Transverse colon (tissue), 4 donors: ENCODE measurements around the gene TNFAIP3. TPM values are rescaled to one million over a fixed set of nuclear protein-coding genes. Genes with fewer than 3 reads are reported as not detected.

ENCODE experiments used
- DNase-seq: peaks from one replicate; pipeline ENCODE4 v3.0.0-alpha.2; 2019
- H3K27ac ChIP-seq, 4 donors: fragments of 200-600 bp; sonication (generic); 2 replicates each; pipeline ENCODE4 v1.5.1; 2016 to 2018; ENCODE audit warnings: inconsistent platforms in 4 of 4
- H3K27me3 ChIP-seq: fragments of 200-600 bp; sonication (generic); 2 replicates; pipeline ENCODE4 v1.5.1; 2017; ENCODE audit warnings: inconsistent platforms
- H3K36me3 ChIP-seq, 4 donors: fragments of 200-600 bp; sonication (generic); 2 replicates each; pipeline ENCODE4 v1.5.1; 2017 to 2019; ENCODE audit warnings: inconsistent platforms in 4 of 4
- H3K4me1 ChIP-seq, 4 donors: fragments of 200-600 bp; sonication (generic); 2 replicates each; pipeline ENCODE4 v1.5.1; 2017 to 2020; ENCODE audit warnings: inconsistent platforms in 4 of 4
- H3K4me3 ChIP-seq, 4 donors: fragments of 200-600 bp; sonication (generic); 1 replicate in 1 of 4; 2 replicates in 3 of 4; pipeline versions ENCODE4 v1.5.1 to v1.6.1; 2017 to 2019; ENCODE audit warnings: inconsistent platforms in 4 of 4
- H3K9me3 ChIP-seq, 2 donors: fragments of 200-600 bp; sonication (generic); 2 replicates each; pipeline ENCODE4 v1.5.1; 2017 to 2019; ENCODE audit warnings: inconsistent platforms in 2 of 2
- CTCF ChIP-seq, 5 experiments: fragments of 200-600 bp in 3 of 5; fragments of 450-650 bp in 2 of 5; sonication (generic) in 3 of 5; IDR thresholded peaks; 1 replicate in 2 of 5; 2 replicates in 3 of 5; pipeline ENCODE4 v1.5.1; 2016 to 2017; ENCODE audit warnings: antibody characterized with exemption in 5 of 5, inconsistent platforms in 3 of 5, mild to moderate bottlenecking in 2 of 5, moderate library complexity in 1 of 5
- EP300 ChIP-seq: sonication (generic); formaldehyde crosslinking; IDR thresholded peaks from one replicate; pipeline ENCODE4 v1.6.1; 2017; ENCODE audit warnings: antibody characterized with exemption, low read depth
- POLR2A ChIP-seq: fragments of 450-650 bp; IDR thresholded peaks from one replicate; pipeline ENCODE4 v1.6.1; 2016; ENCODE audit warnings: antibody characterized with exemption, mild to moderate bottlenecking, moderate library complexity
- POLR2AphosphoS5 ChIP-seq, 3 donors: sonication (generic); formaldehyde crosslinking; IDR thresholded peaks; one replicate each; pipeline ENCODE4 v1.6.1; 2016; ENCODE audit warnings: antibody characterized with exemption in 3 of 3
- WGBS, 2 donors: methylation state at CpG; one replicate each; pipeline ENCODE4 v1.1.5; 2018; ENCODE audit warnings: low coverage in 1 of 2; 5-methylcytosine and 5-hydroxymethylcytosine counted together
- in situ Hi-C, 4 donors: fragments of 200-750 bp; cut with MboI; loops; one replicate each; pipeline versions ENCODE4 v1.15.0 to v1.15.1; 2017; ENCODE audit warnings: low sequenced_read_pairs in 3 of 4, low pct_ligation_motif_present in 1 of 4, low pct_unique_long_range_greater_than_20kb in 1 of 4
- intact Hi-C: fragments of 100-400 bp; cut with DNase I; formaldehyde crosslinking; loops from one replicate; pipeline ENCODE4 v1.15.1; 2023; ENCODE audit warnings: low total_unique reads
- total RNA-seq, 4 donors: library from RNA; depleted of rRNA; stranded (reverse); fragments of >200 nt; gene quantifications; one replicate each; pipeline ENCODE4 v1.1.0, GENCODE V29; 2016

TNFAIP3 gene
- total RNA-seq, 4 donors from 2014 or later: 21.4 to 46.8 (median 36.3) TPM

GRCh38 chr6:137903933-137904821 lies 37.1 kb downstream of the TNFAIP3 start:
- Histone ChIP-seq H3K9me3 (no peaks in the 10 kb centered on the region), H3K27ac (no peak overlapping the region)
- 84% methylated on average over 8 to 12 of the region's 12 CpGs for WGBS, 2 donors

DNA sequence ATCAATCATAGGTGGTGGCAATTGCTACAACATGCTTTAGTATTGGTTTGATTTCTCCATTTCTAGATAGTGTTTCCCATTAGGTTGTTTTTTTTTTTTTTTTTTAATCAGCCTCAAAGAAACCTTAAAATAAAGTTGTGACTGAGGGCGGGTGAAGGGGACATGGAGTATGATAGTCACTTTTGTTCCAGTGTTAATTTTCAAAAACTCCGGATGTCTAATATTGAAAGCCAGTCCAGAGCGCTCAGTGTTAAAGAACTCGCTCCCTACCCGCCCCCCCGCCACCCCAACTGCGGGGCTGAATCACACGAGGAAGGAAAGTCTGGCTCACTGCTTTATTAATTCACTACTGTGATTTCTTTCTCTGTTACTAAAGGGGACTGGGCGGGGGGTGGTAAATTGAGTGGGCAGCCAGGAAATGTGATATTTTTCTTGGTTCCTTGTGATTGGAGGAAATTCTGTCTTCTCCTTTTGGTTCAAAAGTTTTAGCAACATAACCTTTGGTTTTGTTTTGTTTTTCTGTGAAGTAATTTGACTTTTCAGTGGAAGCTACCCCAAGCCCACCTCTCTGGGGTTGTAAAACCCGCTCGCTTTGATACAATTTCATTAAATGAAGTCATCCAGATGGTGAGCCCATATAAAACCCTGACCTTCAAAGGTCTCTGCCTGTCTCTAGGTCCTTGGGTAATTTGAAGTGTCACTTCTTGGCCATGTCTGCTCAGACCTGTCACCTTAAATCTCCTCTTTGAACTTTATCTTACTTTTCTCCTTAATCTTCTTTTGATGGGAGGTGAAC lies 38.0 kb downstream of the TNFAIP3 start:
- no peak overlapping the region for H3K4me3 ChIP-seq
- H3K36me3 ChIP-seq: no peaks in the 10 kb centered on the region
- intact Hi-C loops (no loop called here), in situ Hi-C loops (no loop called here)
- H3K4me1 ChIP-seq: peaks cover 0 to 5% (median 0%) of the 10 kb centered on the region in 4 donors
- no peaks in the 10 kb centered on the region for H3K9me3 ChIP-seq
- 39 to 61% methylated on average over 7 to 11 of the region's 11 CpGs for WGBS, 2 donors
- TF ChIP-seq POLR2A (no peak), EP300 (no peak), POLR2AphosphoS5 (IDR thresholded peaks at IDR 0.05) (no peak), CTCF (IDR thresholded peaks at IDR 0.05) (no peak)
- H3K27me3 ChIP-seq: no peaks in the 10 kb centered on the region
- DNase-seq: peak; percentile 36
- H3K27ac ChIP-seq: no peak overlapping the region

More at GRCh38 chr6:137903933-137904821, 37.1 kb downstream of the TNFAIP3 start:
- Histone ChIP-seq H3K27me3 (no peaks in the 10 kb centered on the region), H3K4me1 (peaks cover 0 to 5% (median 0%) of the 10 kb centered on the region in 4 donors), H3K36me3 (no peaks in the 10 kb centered on the region), H3K4me3 (no peak overlapping the region)
- no peak for DNase-seq
- intact Hi-C loops: no loop called here
- in situ Hi-C loops: no loop called here
- TF ChIP-seq POLR2AphosphoS5 (IDR thresholded peaks at IDR 0.05): no peak
- no peak for TF ChIP-seq CTCF (IDR thresholded peaks at IDR 0.05)
- TF ChIP-seq POLR2A: no peak
- TF ChIP-seq EP300: no peak

- no peak for DNase-seq
- 69 to 70% methylated on average over 1 of the region's 1 CpG for WGBS, 2 donors
- no peak for TF ChIP-seq CTCF (IDR thresholded peaks at IDR 0.05)
- TF ChIP-seq POLR2A: no peak
- no peak for TF ChIP-seq EP300
- TF ChIP-seq POLR2AphosphoS5 (IDR thresholded peaks at IDR 0.05): no peak
- no peak overlapping the region for H3K4me3 ChIP-seq
- no peak overlapping the region for H3K27ac ChIP-seq
- H3K9me3 ChIP-seq: no peaks in the 10 kb centered on the region
- in situ Hi-C loops: no loop called here
- H3K27me3 ChIP-seq: no peaks in the 10 kb centered on the region
- intact Hi-C loops: no loop called here
- H3K4me1 ChIP-seq: peaks cover 0 to 5% (median 0%) of the 10 kb centered on the region in 4 donors
- no peaks in the 10 kb centered on the region for H3K36me3 ChIP-seq
These were observed 39.0 kb downstream of the TNFAIP3 start for GRCh38 chr6:137906020-137906472.

- Histone ChIP-seq H3K36me3 (no peaks in the 10 kb centered on the region), H3K9me3 (no peaks in the 10 kb centered on the region), H3K4me3 (no peak overlapping the region), H3K27me3 (no peaks in the 10 kb centered on the region), H3K4me1 (peaks cover 0 to 5% (median 0%) of the 10 kb centered on the region in 4 donors), H3K27ac (no peak overlapping the region)
- in situ Hi-C loops (no loop called here), intact Hi-C loops (no loop called here)
- WGBS, 2 donors: 76 to 82% methylated on average over 2 of the region's 2 CpGs
- TF ChIP-seq EP300 (no peak), POLR2A (no peak), POLR2AphosphoS5 (IDR thresholded peaks at IDR 0.05) (no peak), CTCF (IDR thresholded peaks at IDR 0.05) (no peak)
- no peak for DNase-seq
These were observed 40.1 kb downstream of the TNFAIP3 start for GRCh38 chr6:137907170-137907569.
